RWPE1 (cell line): ENCODE results near the gene DLGAP4.

Experiments used
- CTCF ChIA-PET: fragments of 350-600 bp; sonication (Branson Sonifier 250); formaldehyde crosslinking; extraction: SDS; loops from one replicate; lab custom pipeline; 2021; lab: Yijun Ruan, JAX
- POLR2A ChIA-PET: fragments of 400-600 bp; formaldehyde crosslinking; extraction: SDS; loops from one replicate; lab custom pipeline; 2020; ENCODE audit warnings: antibody characterized with exemption; ENCODE audit not compliant: low non-redundant PET; lab: Yijun Ruan, JAX
- DNase-seq: peaks from one replicate; pipeline ENCODE4 v3.0.0; 2012; ENCODE audit warnings: low spot score
- H3K27ac ChIP-seq: fragments of 450-650 bp; 2 replicates; pipeline ENCODE4 v1.5.1; 2017
- CTCF ChIP-seq: fragments of 450-650 bp; conservative IDR thresholded peaks from 2 replicates; pipeline ENCODE4 v1.5.1; 2017; ENCODE audit warnings: low read depth, mild to moderate bottlenecking

Gene DLGAP4

GRCh38 chr20:36364506-36364905, 58.4 kb downstream of the DLGAP4 start:
- TF ChIP-seq CTCF: no peak
- ChIA-PET POLR2A (no interaction called here), CTCF (interaction anchor here (0.7 kb wide), 2 partner anchors 35 to 194 kb away, joined by 3 read pairs; no protein-coding TSS in a partner anchor)
- no peak for DNase-seq
- no peak overlapping the region for H3K27ac ChIP-seq

GRCh38 chr20:36366623-36367369, 60.7 kb downstream of the DLGAP4 start:
- DNase-seq: no peak
- no peak overlapping the region for H3K27ac ChIP-seq
- no peak for TF ChIP-seq CTCF
- POLR2A ChIA-PET: no interaction called here
- CTCF ChIA-PET: interaction anchor here (0.6 to 1.9 kb wide), 5 partner anchors 14 to 211 kb away, joined by 3 to 6 read pairs (median 3); no protein-coding TSS in a partner anchor

- TF ChIP-seq CTCF: no peak
- POLR2A ChIA-PET: no interaction called here
- no peak overlapping the region for H3K27ac ChIP-seq
- CTCF ChIA-PET: interaction anchor here (0.6 to 2.1 kb wide), 3 partner anchors 72 to 168 kb away, joined by 5 to 7 read pairs (median 6); no protein-coding TSS in a partner anchor
- DNase-seq: no peak
These were observed 61.2 kb downstream of the DLGAP4 start for GRCh38 chr20:36367370-36367745.

- POLR2A ChIA-PET: no interaction called here
- DNase-seq: no peak
- no peak for TF ChIP-seq CTCF
- H3K27ac ChIP-seq: no peak overlapping the region
- CTCF ChIA-PET: interaction anchor here (0.6 to 2.1 kb wide), 3 partner anchors 9 to 168 kb away, joined by 3 to 7 read pairs (median 6); no protein-coding TSS in a partner anchor
These were observed 62.0 kb downstream of the DLGAP4 start for GRCh38 chr20:36367907-36368799.

GRCh38 chr20:36368869-36369268, 62.7 kb downstream of the DLGAP4 start:
- ChIA-PET POLR2A (no interaction called here), CTCF (interaction anchor here (2.1 kb wide), 1 partner anchor 169 kb away, joined by 7 read pairs; no protein-coding TSS in a partner anchor)
- no peak overlapping the region for H3K27ac ChIP-seq

More at GRCh38 chr20:36368869-36369268, 62.7 kb downstream of the DLGAP4 start:
- no peak for DNase-seq
- no peak for TF ChIP-seq CTCF
